SIG-M5 treated with dmso at 0.1 percent for 504 hours (cell line): Measurements from ENCODE around the gene CHRNA1.

ENCODE experiments used
- DNase-seq: peaks from one replicate; lab custom pipeline; 2025; ENCODE audit not compliant: unreplicated experiment; lab: John Stamatoyannopoulos, UW

CHRNA1 gene

DNA sequence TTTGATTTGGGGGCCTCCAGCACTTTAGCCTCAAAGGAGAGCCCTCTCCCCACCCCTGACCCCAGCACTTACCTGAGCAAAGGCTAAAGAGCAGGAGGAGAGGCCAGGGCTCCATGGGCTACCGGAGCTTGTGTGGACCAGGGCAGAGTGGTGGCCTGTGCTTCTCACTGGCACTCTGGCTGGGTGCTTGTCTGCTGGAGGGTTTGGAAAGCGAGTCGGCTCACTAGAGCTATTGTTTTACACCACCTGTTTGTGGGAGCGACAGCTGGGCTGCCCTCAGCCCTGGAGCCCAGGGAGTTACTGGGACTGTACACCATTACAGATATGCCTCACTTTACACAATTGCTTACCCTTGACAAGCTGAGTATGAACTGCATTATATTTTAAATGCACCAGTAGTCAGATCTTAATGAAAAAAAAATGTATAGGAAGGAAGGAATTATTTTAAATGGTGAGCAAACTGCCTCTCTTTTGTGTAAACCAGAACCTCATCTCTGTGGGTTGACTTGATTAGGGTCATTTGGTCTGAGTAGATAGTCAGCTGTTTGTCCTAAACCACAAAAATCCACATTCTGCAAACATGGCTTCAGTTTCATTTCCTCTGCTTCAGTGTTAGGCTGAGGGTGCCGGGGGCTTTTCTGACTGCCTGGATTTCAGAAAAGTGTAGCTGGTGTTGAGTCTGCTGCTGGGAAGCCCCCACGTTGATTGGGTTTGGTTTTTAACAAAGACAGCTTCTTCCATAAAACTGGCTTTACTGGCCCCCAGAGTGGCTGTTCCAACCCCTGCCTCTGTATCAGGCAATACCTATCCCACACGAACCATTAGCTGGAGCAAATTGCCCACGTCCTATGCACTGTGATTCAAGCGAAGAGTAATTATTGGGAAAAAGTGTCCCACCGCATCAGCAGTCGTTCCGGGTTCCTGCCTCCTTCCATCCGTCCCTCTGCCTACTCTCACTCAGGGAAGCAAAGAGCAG lies at the start of gene CHRNA1:
Gene CHRNA1, minus strand, starts transcription at position 193 of the 976 bp plus-strand sequence. Its CDS starts 78 bp downstream, at position 115.
- no peak for DNase-seq

DNA sequence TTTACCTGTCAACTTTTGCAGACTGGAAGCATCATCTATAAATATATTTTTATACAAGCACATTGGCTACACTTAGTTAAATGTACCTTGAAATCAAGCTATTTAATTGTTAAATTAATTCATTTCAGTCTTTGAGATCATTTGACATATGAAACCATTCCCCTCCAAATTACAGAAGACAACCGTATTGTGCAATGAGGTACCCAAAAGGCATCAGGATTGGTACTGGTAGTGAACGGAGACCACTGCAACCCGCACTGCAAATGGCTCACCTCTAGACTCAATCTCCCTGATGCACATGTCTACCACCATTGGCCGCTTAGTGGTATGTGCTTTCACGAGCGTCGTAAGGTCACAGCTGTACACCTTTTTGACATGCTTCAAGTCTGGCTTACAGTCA lies 47.8 kb upstream of the CHRNA1 start:
- DNase-seq, result no peak

DNA sequence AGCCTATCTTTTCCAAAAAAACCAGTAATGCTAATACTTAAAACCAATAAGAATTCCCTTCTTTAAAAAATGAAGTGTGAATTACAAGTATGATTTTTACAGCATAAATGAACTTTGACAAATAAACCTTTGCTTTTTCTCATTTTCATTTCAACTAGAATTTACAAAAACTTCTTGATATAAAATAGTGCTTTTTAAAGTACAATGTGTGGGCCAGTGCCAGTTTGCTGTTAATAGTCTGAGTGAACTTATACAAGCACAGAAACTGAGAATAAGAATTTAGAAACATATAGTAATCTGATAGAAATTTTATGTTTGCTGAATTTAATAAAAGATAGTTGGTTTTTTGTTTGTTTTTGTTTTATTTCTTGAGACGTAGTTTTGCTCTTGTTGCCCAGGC lies 43.7 kb upstream of the CHRNA1 start:
- DNase-seq, result no peak

DNA sequence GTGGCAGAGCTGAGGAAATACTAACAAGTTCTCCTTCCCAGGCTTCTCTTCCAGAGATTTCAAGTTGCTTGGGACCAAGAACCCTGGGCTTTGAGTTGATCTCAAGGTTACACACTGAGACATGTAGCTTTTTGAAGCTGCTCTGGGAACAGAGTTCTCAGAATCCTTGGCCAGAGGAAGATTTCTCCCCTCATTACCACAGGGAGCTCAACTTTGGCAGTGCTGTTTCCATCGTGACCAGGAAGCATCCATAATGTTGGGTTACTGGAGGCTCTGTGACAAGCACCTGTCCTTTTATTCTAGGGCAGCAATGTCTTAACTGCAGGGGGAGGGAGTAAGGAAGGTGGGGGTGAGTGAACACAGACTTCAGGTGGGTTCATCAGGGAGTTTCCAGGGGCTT lies 41.5 kb upstream of the CHRNA1 start:
- DNase-seq, result no peak

DNA sequence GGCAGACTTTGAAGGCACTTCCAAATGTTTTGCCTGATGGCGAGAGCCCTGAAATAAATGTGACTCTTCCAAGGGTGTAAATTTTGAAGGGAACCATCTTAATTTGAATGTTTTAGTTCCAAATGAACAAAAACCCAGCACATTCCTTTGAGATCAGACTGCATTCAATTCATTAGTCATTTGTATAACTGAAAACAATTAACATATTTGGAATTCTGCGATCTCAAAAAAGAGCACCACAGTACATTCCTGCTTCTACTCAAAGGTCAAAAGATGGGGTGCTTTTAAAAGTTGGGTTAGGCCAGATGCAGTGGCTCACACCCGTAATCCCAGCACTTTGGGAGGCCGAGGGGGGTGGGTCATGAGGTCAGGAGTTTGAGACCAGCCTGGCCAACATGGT lies 38.2 kb upstream of the CHRNA1 start:
- DNase-seq, result no peak

DNA sequence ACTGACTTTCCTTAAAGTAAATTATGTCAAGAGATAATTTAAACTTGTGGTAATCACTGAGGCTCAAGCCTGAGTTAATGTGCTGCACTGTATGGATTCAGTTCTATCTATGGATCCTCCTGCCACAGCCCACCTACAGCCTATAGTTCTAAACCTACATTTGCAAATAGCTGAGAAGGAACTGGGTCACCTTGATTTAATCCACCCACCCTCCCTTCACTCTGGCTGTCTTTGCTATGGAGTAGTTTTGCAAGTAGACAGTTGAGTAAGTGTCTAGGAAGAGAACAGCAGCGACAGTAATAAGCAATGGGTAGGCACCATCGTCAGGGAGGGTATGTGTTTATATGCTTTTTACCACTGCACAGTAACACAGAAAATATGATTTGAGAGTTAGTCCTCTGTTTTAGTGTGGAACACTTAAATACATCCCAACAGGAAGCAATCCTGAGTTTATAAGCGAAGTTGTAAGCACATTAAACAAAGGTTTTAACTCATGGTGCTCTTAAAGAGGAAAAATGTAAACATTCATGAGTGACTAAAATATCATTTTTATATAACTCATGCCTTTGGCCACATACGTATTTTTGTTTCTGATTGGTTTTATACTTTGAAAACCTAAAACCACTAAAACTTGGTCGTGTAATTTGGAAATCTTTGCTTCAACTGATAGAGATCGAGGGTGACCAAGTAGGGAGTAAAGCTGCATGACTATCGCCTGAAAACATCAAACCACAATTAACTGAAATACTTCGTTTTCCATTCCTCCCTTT lies 36.3 kb upstream of the CHRNA1 start:
- no peak for DNase-seq

DNA sequence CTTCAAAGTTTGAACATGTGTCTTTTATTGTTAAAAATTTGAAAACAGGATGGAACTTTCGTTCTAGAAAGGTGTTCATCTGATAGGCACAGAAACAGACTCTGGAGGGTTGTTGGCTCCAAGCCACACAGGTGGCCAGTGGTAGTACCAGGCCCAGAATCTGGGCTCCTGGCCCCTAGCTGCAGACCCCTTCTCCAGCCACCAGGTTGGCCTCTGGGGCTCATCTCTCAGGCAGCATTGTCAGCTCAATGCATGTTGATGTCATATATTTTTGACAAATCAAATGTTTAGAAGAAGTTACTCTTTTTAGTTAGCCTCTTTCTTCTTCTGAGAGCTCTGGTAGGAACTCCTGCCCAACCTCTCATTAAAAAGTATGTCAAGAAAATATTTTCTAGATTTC lies 34.5 kb upstream of the CHRNA1 start:
- DNase-seq, result no peak

DNA sequence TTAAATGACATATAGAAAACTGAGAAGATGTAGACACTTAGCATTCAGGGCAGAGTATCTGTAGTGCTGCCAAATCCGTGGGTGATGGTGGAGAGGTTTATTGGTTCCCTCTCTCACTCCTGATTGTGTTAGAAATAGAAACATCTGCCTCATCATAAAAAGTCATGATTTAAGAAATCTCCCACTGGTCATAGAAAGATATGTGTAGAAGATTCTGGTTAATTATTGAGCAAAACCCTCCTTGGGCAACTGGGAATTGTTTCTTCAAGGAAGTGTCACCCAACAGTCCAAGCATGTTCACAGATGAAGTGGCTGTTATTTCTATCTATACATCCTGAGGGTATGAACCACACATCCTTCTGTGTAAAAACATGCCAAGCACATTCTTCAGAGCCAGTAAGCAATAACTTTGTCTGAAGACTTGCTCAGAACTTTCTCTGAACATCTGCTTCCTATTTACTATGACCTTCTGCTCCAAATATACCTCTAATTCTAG lies 33.6 kb upstream of the CHRNA1 start:
- no peak for DNase-seq

DNA sequence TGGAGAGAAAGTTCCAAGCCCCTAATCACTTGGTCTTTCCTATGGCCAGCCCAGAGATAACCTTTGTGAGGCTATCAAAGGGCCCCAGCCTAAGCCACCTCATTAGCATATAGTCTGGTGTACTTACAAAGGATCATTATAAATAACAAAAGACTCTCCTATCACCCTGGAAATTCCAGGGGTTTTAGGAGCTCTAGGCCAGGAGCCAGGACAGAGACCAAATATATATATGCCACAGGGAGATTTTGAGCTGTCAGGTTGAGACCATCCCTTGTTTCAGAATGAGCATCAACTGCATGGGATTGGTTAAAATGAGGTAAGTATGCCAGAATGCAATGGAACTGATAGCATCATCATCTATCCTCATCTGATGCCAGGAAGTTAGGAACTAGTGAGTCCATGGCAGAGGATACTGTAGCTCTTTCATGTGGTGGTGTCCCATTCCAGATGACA lies 32.1 kb upstream of the CHRNA1 start:
- DNase-seq, result no peak

DNA sequence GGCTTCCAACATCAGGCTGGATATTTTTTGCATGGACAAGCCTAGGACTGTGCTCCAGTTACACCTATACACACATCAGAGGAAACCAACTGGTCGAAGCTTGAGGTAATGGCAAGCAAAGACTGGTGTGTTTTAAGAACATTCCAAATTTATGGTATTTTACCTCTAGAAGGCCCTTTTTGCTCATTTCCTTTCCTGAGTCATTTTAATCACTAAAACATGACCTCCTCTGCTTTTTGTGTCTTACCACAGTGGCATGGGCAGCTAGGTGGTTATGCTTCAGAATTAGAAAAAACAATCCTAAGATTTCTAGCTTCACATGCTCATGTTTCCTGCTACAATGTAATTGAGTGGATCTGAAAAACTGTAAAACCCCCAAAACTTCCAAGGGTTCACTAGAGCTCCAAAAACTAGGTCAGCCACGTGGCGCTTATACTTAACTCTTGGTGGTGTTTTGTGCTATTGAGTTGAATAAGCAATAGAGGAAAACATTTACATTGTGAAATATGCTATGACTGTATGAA lies 30.6 kb upstream of the CHRNA1 start:
- no peak for DNase-seq

DNA sequence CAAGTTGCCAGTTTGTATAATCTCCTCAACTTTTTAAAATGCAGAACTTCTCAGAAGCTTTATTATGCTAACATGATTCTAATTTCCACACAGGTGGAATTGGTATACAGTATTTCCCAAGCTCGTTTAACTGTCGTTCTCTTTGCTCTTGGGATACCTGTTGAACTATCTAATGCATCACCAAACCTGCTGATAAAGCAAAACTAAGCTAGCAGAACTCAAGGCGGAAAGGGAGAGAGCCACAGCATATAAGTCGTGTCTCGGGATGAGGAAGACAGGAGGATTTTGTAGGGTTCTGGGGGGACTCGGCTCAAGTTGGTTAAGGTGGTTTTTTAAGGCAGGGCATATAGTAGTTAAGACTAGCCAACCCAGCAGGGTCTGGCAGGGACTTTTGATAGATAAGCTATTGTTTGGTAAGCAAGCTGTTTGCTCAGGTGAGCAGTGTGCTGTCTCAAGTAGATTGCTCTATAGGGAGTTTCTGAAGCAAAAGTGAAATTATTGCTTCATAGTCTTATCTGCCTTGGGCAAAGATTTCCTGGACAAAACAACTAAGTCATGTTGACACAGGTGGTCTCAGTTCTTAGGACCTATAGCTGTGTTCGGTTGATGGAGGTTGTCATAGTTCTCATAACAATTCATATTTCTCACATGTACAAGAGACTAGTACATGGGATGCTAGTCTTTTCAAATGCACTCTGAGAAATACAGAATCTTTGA lies 28.2 kb upstream of the CHRNA1 start:
- no peak for DNase-seq

DNA sequence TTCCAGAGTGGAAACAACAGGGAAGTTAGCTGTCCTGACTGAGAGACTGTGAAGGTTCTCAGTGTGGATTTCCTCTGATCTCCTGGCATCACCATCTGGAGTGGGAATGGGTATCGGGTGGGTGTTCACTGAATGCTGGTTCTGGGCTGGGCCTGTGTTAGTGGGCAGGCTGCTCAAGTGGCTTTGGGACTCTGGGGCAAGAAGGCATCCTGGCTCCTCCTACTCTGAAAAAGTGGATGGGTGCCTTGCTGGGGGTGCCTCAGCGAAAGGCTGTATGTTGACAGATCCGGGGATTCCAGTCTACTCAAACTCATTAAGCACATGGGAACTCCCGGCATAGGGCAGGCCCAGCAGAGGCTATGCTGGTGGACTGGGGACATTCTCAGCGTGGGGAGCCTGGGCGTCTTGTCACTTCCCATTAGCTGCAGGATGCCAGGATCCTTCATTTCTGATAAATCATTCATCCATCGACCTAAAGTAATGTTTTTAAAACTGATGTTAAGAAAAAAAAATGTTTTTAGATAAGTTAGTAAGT lies 27.5 kb upstream of the CHRNA1 start:
- DNase-seq, result no peak

DNA sequence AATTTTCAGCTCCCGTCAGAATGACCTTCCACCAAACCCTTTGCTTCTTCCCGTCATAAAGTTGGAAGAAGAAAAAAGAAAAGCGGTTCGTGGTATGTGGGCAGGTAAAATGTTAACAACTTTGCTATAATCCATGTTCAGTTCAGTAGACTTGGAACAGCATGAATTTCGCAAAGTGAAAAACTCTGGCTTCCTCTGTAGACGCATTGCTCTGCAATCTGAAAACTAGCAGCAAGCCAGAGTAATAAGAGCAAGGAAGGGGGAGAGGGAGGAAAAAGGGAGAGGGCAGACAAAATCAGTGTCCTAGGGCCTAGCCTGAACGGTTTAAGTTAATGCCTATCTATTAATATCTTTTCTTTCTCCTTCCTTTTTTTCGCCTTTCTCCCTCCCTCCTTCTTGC lies 26.7 kb upstream of the CHRNA1 start:
- DNase-seq, result no peak

DNA sequence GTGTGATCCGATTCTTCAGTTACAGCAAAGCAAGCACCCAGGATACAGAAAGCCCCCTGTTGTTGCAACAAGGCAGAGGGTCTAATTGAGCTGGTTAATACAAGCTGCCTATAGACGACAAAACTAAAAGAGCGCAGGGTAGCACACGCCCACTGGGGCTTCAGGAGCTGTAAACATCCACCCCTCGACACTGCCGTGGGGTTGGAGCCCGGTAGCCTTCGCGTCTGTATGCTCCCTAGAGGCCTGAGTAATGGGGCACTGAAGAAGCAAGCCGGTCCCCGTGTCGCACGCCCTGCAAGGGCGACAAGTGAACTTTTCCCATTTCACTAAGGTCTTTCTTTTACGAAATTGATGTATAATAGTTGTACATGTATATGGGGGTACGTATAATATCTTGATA lies 24.7 kb upstream of the CHRNA1 start:
- no peak for DNase-seq

DNA sequence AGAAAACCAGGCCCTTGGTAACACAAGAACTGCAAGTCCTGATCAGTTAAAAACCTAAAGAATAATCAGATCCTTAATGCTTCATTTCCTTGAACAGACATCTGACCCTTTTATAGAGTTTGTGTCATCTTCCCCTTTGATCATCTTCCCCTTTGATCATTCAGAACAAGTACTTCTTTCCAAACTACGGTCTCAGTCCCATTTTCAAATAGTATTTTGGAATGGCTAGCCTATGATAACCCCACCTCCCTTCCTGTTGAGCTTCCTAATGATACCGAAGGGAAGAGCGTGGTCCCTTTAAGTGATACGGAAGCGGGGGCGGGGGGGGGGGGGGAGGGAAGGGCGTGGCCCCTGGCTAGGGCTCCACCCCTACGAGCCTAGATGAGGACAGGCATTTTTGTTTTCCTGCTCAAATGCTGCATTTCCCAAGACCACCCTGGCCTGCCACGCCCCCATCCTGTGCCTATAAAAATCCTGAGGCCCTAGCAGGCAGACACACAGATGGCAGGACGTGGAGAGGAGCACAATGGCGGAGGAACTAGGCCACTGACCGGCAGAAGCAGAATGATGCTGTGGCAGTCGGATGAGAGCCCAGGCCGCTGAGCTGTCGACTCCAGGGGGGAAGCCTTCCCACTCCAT lies 24.1 kb upstream of the CHRNA1 start:
- DNase-seq, result no peak

DNA sequence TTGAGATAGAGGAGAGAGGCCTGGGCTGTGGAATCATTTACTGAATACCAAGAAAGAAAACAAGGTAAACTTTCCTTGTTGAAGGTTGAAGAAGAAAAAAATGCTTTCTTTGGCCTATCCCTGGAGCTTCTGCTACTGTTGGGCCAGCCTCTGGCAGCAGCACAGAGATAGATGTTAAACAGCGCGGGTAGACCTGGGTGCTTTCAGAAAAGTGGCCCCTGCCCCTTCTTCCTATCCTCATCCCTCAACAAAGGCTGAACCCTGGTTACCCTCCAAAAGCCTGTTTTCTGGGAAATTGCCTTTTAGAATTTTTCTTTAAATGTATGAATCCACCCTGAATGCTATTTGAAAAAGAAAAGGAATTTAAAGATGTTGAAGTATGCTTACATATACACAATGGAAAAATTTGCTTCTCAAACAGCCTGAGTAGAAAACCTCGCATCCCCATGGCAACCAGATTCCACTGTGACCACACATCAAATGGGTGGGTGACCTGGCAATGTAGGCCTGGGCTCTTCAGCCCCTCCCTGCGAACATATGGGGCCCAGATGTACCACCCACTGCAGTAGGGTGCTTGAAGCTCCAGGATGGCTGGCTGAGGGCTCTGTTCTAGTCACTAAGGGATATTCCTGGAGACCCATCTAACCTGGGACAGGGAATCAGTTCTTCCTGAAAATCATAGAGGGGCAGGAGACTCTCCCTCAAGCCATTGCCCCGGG lies 23.4 kb upstream of the CHRNA1 start:
- no peak for DNase-seq

DNA sequence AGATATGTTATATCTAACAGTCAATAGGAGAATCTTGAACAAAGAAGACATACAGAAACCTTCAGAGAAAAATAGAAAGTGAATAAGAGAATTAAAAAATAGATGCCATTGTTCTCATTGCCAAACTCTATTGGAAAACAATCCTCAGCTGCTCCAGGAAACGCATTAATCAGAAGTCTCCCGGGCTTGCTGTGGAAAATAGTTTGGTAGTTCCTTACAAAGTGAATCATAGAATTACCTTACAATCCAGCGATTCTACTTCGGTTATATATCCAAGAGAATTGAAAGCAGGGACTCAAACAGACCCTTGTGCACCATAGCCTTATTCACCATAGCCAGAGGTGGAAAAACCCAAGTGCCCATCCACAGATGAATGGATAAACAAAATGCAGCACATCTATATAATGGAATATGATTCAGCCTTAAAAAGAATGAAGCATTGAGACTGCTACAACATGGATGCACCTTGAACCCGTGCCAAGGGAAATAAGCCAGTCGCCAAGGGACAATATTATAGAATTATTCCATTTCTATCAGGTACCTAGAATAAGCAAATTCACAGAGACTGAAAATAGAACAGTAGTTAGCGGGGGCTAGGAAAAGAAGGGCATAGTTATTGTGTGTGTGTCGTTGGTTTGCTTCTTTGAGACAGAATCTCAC lies 21.9 kb upstream of the CHRNA1 start:
- no peak for DNase-seq

DNA sequence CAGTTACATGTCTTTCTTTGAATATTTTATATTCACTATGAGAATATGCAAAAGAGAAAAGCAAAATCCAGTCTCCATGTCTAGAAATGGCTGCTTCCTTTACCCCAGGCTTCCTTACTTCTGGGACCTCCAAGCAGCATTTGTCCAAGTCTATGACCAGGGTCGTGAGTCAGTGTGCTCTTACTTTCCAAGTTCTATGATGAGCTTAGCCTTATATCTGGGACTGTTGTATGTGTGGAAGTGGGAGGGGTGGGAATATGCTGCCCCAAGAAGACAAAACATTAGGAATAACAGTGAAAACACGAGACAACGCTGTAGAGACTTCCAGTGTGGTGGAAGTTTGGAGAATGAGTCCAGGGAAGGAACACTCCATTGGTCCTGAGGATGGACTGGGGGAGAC lies 21.2 kb upstream of the CHRNA1 start:
- DNase-seq, result no peak

DNA sequence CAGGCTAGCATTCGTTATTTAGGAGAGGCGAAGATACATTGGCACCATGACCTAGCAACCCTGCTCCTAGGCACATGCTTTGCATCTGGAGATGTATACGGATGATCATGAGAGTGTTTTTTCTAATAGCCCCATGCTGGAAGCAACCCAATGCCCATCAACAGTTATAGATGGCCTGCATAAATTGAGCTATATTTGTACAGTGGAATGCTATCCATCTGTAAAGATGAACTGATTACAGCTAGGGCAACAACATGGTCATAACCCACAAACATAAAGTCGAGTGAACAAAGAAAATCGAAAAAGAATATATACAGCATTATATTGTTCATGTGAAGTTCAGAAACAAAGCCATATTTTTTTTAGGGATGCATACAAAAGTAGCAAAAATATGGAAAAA lies 20.6 kb upstream of the CHRNA1 start:
- DNase-seq, result no peak
